CD14-positive monocyte (primary cell): ENCODE results near the gene PDE6B. TPM values are rescaled to one million over a fixed set of nuclear protein-coding genes. Genes with fewer than 3 reads are reported as not detected.
A peak's percentile ranks its signal among the peaks of the same experiment; 100 is the strongest.

Source experiments
- DNase-seq, 3 donors: peaks; one replicate each; pipeline ENCODE4 v3.0.0-alpha.2; 2011 to 2022
- H2AFZ ChIP-seq: 2 replicates; pipeline ENCODE4 v1.6.0; 2012; ENCODE audit warnings: mild to moderate bottlenecking, low read depth, low read length, inconsistent platforms; ENCODE audit not compliant: insufficient read depth, poor library complexity, severe bottlenecking
- H3K27ac ChIP-seq, 2 donors: 1 replicate in 1 of 2; 2 replicates in 1 of 2; pipeline ENCODE4 v1.5.1; 2012 to 2013; ENCODE audit warnings: low read length in 2 of 2, control low read depth in 1 of 2, inconsistent platforms in 1 of 2, low read depth in 1 of 2, mild to moderate bottlenecking in 1 of 2
- H3K27me3 ChIP-seq, 2 donors: one replicate each; pipeline versions ENCODE4 v1.6.0 to v1.6.1; 2011 to 2013; ENCODE audit warnings: low read length in 2 of 2; ENCODE audit not compliant: control insufficient read depth in 2 of 2, insufficient read depth in 2 of 2
- H3K36me3 ChIP-seq, 2 donors: replicated peaks in 1 of 2; 1 replicate in 1 of 2; 2 replicates in 1 of 2; pipeline versions ENCODE4 v1.5.1 to v1.6.1; 2012 to 2013; ENCODE audit warnings: low read length in 2 of 2, control low read depth in 1 of 2, inconsistent platforms in 1 of 2, mild to moderate bottlenecking in 1 of 2; ENCODE audit not compliant: insufficient read depth in 2 of 2, control insufficient read depth in 1 of 2
- H3K4me1 ChIP-seq, 2 donors: 1 replicate in 1 of 2; 2 replicates in 1 of 2; pipeline versions ENCODE4 v1.5.1 to v1.6.1; 2012 to 2013; ENCODE audit warnings: low read length in 2 of 2, control low read depth in 1 of 2, inconsistent platforms in 1 of 2, mild to moderate bottlenecking in 1 of 2, moderate library complexity in 1 of 2; ENCODE audit not compliant: insufficient read depth in 2 of 2, control insufficient read depth in 1 of 2
- H3K4me2 ChIP-seq: replicated peaks from 2 replicates; pipeline ENCODE3; 2012; ENCODE audit warnings: low read length, moderate library complexity, mild to moderate bottlenecking; ENCODE audit not compliant: poor library complexity, severe bottlenecking; ENCODE audit errors: extremely low read depth
- H3K4me3 ChIP-seq, 3 experiments: fragments of 200-600 bp in 1 of 3; sonication (generic) in 1 of 3; replicated peaks in 1 of 3; 1 replicate in 2 of 3; 2 replicates in 1 of 3; pipeline ENCODE4 v1.5.1; 2011 to 2013; ENCODE audit warnings: low read length in 3 of 3, mild to moderate bottlenecking in 3 of 3, control low read depth in 2 of 3, low read depth in 2 of 3, inconsistent platforms in 1 of 3, moderate library complexity in 1 of 3
- H3K79me2 ChIP-seq: 2 replicates; pipeline ENCODE4 v1.6.0; 2012; ENCODE audit warnings: mild to moderate bottlenecking, control low read depth, inconsistent platforms, low read length, moderate library complexity; ENCODE audit not compliant: insufficient read depth
- H3K9ac ChIP-seq: 2 replicates; pipeline ENCODE4 v1.6.0; 2017; ENCODE audit warnings: low read length, mild to moderate bottlenecking; ENCODE audit not compliant: insufficient read depth, poor library complexity, severe bottlenecking
- H3K9me3 ChIP-seq, 2 donors: replicated peaks in 1 of 2; 1 replicate in 1 of 2; 2 replicates in 1 of 2; pipeline versions ENCODE4 v1.5.1 to v1.6.1; 2012 to 2013; ENCODE audit warnings: low read length in 2 of 2, control low read depth in 1 of 2; ENCODE audit not compliant: control insufficient read depth in 1 of 2, insufficient read depth in 1 of 2
- H4K20me1 ChIP-seq: 2 replicates; pipeline ENCODE4 v1.6.0; 2012; ENCODE audit warnings: mild to moderate bottlenecking, low read length, control low read depth, moderate library complexity; ENCODE audit not compliant: insufficient read depth
- H3K27ac Mint-ChIP-seq, 7 donors: one replicate each; pipeline ENCODE4 v1.8.0; 2020; ENCODE audit warnings: mild to moderate bottlenecking in 7 of 7, mixed read lengths in 7 of 7, moderate library complexity in 6 of 7, inconsistent platforms in 2 of 7
- H3K27me3 Mint-ChIP-seq, 3 donors: one replicate each; pipeline ENCODE4 v1.8.0; 2021 to 2022; ENCODE audit warnings: low read depth in 3 of 3, mild to moderate bottlenecking in 3 of 3, mixed read lengths in 3 of 3, moderate library complexity in 3 of 3, inconsistent platforms in 1 of 3
- H3K36me3 Mint-ChIP-seq, 2 donors: one replicate each; pipeline ENCODE4 v1.8.0; 2020; ENCODE audit warnings: mixed read lengths in 2 of 2, inconsistent platforms in 1 of 2, mild to moderate bottlenecking in 1 of 2
- H3K4me1 Mint-ChIP-seq: one replicate; pipeline ENCODE4 v1.8.0; 2020; ENCODE audit warnings: mild to moderate bottlenecking, mixed read lengths
- H3K4me3 Mint-ChIP-seq, 2 donors: one replicate each; pipeline ENCODE4 v1.8.0; 2020; ENCODE audit warnings: mild to moderate bottlenecking in 2 of 2, mixed read lengths in 2 of 2, moderate library complexity in 1 of 2
- H3K9me3 Mint-ChIP-seq, 7 donors: one replicate each; pipeline ENCODE4 v1.8.0; 2020 to 2022; ENCODE audit warnings: mixed read lengths in 7 of 7, mild to moderate bottlenecking in 6 of 7, moderate library complexity in 6 of 7, inconsistent platforms in 2 of 7
- WGBS: methylation state at CpG from one replicate; pipeline ENCODE4 v1.1.5; 2013; ENCODE audit warnings: missing lambda C conversion rate; ENCODE audit not compliant: insufficient coverage; 5-methylcytosine and 5-hydroxymethylcytosine counted together
- intact Hi-C, 2 donors: fragments of 100-400 bp; cut with micrococcal nuclease; formaldehyde crosslinking; loops; one replicate each; pipeline versions ENCODE4 v1.15.0 to v1.15.1; 2023
- polyA plus RNA-seq, 3 donors: library from polyadenylated mRNA; depleted of rRNA in 1 of 3; unstranded in 2 of 3; stranded (reverse) in 1 of 3; fragments of 300-500 nt in 2 of 3; fragments of >200 nt in 1 of 3; fragmentation: Illumina TruSeq in 2 of 3; gene quantifications; 1 replicate in 2 of 3; 2 replicates in 1 of 3; pipeline ENCODE4 v1.2.3, GENCODE V29; 2012 to 2021
- TF ChIP-seq, protein P1 (sequence below): fragments of 200-600 bp; IDR thresholded peaks from one replicate; pipeline ENCODE4 v1.8.0; 2022; ENCODE audit warnings: antibody characterized with exemption, mild to moderate bottlenecking

The PDE6B gene
- polyA plus RNA-seq, 3 donors, result 3.7 to 6.3 (median 4.6) TPM

DNA sequence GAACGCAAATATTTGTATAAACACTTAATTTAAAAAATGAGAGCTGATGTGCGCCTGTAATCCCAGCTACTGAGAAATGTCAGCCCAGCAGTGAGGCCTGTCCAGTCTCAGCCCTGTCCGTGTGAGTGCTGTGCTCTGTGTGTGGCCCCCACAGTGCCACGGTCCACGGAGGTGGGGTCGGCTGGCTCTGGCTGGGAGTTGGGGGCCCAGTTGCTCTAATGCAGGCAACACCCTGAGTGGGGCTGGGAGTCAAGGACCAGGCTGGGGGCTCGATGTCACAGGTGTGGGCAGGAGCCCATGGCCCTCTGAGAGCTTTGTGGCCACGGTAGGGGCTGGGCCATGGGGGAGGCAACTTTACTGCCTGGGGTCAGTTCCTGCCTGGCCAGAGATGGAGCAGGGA lies 93.1 kb downstream of the PDE6B start:
- TF ChIP-seq, protein P1, sequence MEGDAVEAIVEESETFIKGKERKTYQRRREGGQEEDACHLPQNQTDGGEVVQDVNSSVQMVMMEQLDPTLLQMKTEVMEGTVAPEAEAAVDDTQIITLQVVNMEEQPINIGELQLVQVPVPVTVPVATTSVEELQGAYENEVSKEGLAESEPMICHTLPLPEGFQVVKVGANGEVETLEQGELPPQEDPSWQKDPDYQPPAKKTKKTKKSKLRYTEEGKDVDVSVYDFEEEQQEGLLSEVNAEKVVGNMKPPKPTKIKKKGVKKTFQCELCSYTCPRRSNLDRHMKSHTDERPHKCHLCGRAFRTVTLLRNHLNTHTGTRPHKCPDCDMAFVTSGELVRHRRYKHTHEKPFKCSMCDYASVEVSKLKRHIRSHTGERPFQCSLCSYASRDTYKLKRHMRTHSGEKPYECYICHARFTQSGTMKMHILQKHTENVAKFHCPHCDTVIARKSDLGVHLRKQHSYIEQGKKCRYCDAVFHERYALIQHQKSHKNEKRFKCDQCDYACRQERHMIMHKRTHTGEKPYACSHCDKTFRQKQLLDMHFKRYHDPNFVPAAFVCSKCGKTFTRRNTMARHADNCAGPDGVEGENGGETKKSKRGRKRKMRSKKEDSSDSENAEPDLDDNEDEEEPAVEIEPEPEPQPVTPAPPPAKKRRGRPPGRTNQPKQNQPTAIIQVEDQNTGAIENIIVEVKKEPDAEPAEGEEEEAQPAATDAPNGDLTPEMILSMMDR, result no peak
- Mint-ChIP-seq H3K4me3 (no peak overlapping the region), H3K27ac (peak overlapping the region in 1 of 7 donors; percentile 55), H3K9me3 (peaks cover 0 to 15% (median 8%) of the 10 kb centered on the region in 7 donors), H3K4me1 (peaks cover 17% of the 10 kb centered on the region), H3K36me3 (peaks cover 39 to 68% of the 10 kb centered on the region in 2 donors), H3K27me3 (peaks cover 0 to 2% (median 0%) of the 10 kb centered on the region in 3 donors)
- no peak overlapping the region for H3K9ac ChIP-seq
- H3K36me3 ChIP-seq, result peaks cover 18 to 43% of the 10 kb centered on the region in 2 donors
- no peak for DNase-seq
- H3K4me2 ChIP-seq, result no peak overlapping the region
- WGBS, result over 99% methylated on average over 7 of the region's 8 CpGs
- H2AFZ ChIP-seq, result no peak overlapping the region
- H3K79me2 ChIP-seq, result peaks cover 81% of the 10 kb centered on the region
- no peak overlapping the region for H3K4me3 ChIP-seq
- no peaks in the 10 kb centered on the region for H3K4me1 ChIP-seq
- intact Hi-C loops, result no loop called here
- no peak overlapping the region for H3K27ac ChIP-seq
- H4K20me1 ChIP-seq, result peaks cover 83% of the 10 kb centered on the region
- H3K27me3 ChIP-seq, result no peaks in the 10 kb centered on the region
- peaks cover 0 to 5% of the 10 kb centered on the region in 2 donors for H3K9me3 ChIP-seq

Other genes with a start within 250 kb of the PDE6B start
- 10 to 100 TPM; 11.6 to 14.8 (median 12.5) TPM for gene ZNF721, start 126.4 kb upstream of the PDE6B start, polyA plus RNA-seq
- 10 to 100 TPM; 18.4 to 45.9 (median 23.6) TPM for gene PIGG, start 126.4 kb upstream of the PDE6B start, polyA plus RNA-seq
- gene TMEM271, start 49.3 kb upstream of the PDE6B start, polyA plus RNA-seq, result not detected
- 100 to 1,000 TPM; 163 to 397 (median 367) TPM for gene ATP5ME, start 48.7 kb downstream of the PDE6B start, polyA plus RNA-seq
- gene MYL5, start 49.0 kb downstream of the PDE6B start, polyA plus RNA-seq, result 10 to 100 TPM in 1 of 3 donors, 1 to 10 TPM in 2; 4.2 to 12.6 (median 7.2) TPM
- 10 to 100 TPM in 2 of 3 donors, 1 to 10 TPM in 1; 9.5 to 29.8 (median 11.1) TPM for gene SLC49A3, start 63.6 kb downstream of the PDE6B start, polyA plus RNA-seq
- gene PCGF3, start 80.3 kb downstream of the PDE6B start, polyA plus RNA-seq, result 100 to 1,000 TPM in 1 of 3 donors, 1 to 10 TPM in 2; 7.0 to 163 (median 8.3) TPM
- not detected for gene CPLX1, start 200.6 kb downstream of the PDE6B start, polyA plus RNA-seq